HCT116 (cell line): ENCODE data around the gene NFASC.

ENCODE experiments used
- CEBPB ChIP-seq: IDR thresholded peaks from 2 replicates; pipeline ENCODE4 v1.6.1; 2012; ENCODE audit warnings: low read depth
- ELF1 ChIP-seq: IDR thresholded peaks from 2 replicates; pipeline ENCODE4 v1.6.1; 2012; ENCODE audit warnings: low read depth, borderline replicate concordance
- EZH2 ChIP-seq: fragments of 200-600 bp; sonication (generic); IDR thresholded peaks from 2 replicates; pipeline ENCODE4 v1.6.1; 2017; ENCODE audit warnings: antibody characterized with exemption, mixed run types
- FOSL1 ChIP-seq: IDR thresholded peaks from 2 replicates; pipeline ENCODE4 v1.6.1; 2012; ENCODE audit warnings: low read depth
- JUND ChIP-seq: IDR thresholded peaks from 2 replicates; pipeline ENCODE4 v1.6.1; 2012
- POLR2A ChIP-seq: IDR thresholded peaks from 2 replicates; pipeline ENCODE4 v1.7.0; 2011; ENCODE audit warnings: borderline replicate concordance; ENCODE audit not compliant: insufficient read depth, insufficient read length; ENCODE audit errors: extremely low read depth
- POLR2AphosphoS5 ChIP-seq: IDR thresholded peaks from 2 replicates; pipeline ENCODE4 v1.6.1; 2011; ENCODE audit warnings: mild to moderate bottlenecking, low read depth, low read length, moderate library complexity
- SP1 ChIP-seq: IDR thresholded peaks from 2 replicates; pipeline ENCODE4 v1.6.1; 2012; ENCODE audit warnings: low read depth
- TCF7L2 ChIP-seq: IDR thresholded peaks from 2 replicates; pipeline ENCODE4 v1.7.0; 2011; ENCODE audit warnings: borderline replicate concordance, inconsistent platforms; ENCODE audit not compliant: insufficient read depth, insufficient read length; ENCODE audit errors: extremely low read depth
- ZNF274 ChIP-seq: fragments of 200-500 bp; sonication (Bioruptor generic); IDR thresholded peaks from 2 replicates; pipeline ENCODE4 v1.6.1; 2014; ENCODE audit warnings: mild to moderate bottlenecking, low read depth, low read length, inconsistent platforms
- TF ChIP-seq, protein P1 (sequence below), 3 experiments: fragments of 200-600 bp in 1 of 3; sonication (generic) in 1 of 3; IDR thresholded peaks in 2 of 3; conservative IDR thresholded peaks in 1 of 3; 2 replicates each; pipeline ENCODE4 v1.5.1; 2012 to 2017; ENCODE audit warnings: low read depth in 2 of 3, low read length in 2 of 3, antibody characterized with exemption in 1 of 3, borderline replicate concordance in 1 of 3, control low read depth in 1 of 3, mild to moderate bottlenecking in 1 of 3, mixed read lengths in 1 of 3, mixed run types in 1 of 3, moderate library complexity in 1 of 3; ENCODE audit not compliant: insufficient read depth in 1 of 3
- TF ChIP-seq, protein P2 (sequence below): IDR thresholded peaks from 2 replicates; pipeline ENCODE4 v1.6.1; 2012
- TF ChIP-seq, protein P3 (sequence below): IDR thresholded peaks from 2 replicates; pipeline ENCODE4 v1.6.1; 2012
- TF ChIP-seq, protein P4 (sequence below): IDR thresholded peaks from 2 replicates; pipeline ENCODE4 v1.6.1; 2012; ENCODE audit warnings: low read depth

DNA sequence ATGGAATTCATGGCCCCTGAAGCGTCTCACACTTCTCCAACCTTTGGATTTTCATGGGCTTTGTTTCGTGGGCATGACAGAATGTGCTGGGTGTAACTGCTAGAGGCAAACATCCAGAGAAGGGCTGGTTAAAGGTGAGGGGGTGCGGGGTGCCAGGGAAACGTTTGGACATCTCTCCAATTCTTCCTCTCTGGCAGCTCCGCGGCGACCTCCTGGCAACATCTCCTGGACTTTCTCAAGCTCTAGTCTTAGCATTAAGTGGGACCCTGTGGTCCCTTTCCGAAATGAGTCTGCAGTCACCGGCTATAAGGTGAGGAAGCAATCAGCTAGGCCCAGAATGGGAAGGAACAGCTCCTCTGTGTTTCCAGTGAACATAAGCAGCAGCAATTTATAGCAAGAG, 201.6 kb downstream of the NFASC start:
- no peak for TF ChIP-seq EZH2
- TF ChIP-seq, protein P1, sequence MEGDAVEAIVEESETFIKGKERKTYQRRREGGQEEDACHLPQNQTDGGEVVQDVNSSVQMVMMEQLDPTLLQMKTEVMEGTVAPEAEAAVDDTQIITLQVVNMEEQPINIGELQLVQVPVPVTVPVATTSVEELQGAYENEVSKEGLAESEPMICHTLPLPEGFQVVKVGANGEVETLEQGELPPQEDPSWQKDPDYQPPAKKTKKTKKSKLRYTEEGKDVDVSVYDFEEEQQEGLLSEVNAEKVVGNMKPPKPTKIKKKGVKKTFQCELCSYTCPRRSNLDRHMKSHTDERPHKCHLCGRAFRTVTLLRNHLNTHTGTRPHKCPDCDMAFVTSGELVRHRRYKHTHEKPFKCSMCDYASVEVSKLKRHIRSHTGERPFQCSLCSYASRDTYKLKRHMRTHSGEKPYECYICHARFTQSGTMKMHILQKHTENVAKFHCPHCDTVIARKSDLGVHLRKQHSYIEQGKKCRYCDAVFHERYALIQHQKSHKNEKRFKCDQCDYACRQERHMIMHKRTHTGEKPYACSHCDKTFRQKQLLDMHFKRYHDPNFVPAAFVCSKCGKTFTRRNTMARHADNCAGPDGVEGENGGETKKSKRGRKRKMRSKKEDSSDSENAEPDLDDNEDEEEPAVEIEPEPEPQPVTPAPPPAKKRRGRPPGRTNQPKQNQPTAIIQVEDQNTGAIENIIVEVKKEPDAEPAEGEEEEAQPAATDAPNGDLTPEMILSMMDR (IDR thresholded peaks at IDR 0.05 in 2 of 3, conservative IDR thresholded peaks at IDR 0.05 in 1 of 3; ENCODE audit: borderline replicate concordance in 1 of 3, insufficient read depth in 1 of 3, low read depth in 2 of 3, low read length in 2 of 3): no peak
- TF ChIP-seq, protein P2, sequence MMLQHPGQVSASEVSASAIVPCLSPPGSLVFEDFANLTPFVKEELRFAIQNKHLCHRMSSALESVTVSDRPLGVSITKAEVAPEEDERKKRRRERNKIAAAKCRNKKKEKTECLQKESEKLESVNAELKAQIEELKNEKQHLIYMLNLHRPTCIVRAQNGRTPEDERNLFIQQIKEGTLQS: no peak
- TF ChIP-seq FOSL1: no peak
- no peak for TF ChIP-seq ELF1
- no peak for TF ChIP-seq SP1
- no peak for TF ChIP-seq POLR2A
- TF ChIP-seq, protein P3, sequence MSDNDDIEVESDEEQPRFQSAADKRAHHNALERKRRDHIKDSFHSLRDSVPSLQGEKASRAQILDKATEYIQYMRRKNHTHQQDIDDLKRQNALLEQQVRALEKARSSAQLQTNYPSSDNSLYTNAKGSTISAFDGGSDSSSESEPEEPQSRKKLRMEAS: no peak
- no peak for TF ChIP-seq POLR2AphosphoS5
- TF ChIP-seq, protein P4, sequence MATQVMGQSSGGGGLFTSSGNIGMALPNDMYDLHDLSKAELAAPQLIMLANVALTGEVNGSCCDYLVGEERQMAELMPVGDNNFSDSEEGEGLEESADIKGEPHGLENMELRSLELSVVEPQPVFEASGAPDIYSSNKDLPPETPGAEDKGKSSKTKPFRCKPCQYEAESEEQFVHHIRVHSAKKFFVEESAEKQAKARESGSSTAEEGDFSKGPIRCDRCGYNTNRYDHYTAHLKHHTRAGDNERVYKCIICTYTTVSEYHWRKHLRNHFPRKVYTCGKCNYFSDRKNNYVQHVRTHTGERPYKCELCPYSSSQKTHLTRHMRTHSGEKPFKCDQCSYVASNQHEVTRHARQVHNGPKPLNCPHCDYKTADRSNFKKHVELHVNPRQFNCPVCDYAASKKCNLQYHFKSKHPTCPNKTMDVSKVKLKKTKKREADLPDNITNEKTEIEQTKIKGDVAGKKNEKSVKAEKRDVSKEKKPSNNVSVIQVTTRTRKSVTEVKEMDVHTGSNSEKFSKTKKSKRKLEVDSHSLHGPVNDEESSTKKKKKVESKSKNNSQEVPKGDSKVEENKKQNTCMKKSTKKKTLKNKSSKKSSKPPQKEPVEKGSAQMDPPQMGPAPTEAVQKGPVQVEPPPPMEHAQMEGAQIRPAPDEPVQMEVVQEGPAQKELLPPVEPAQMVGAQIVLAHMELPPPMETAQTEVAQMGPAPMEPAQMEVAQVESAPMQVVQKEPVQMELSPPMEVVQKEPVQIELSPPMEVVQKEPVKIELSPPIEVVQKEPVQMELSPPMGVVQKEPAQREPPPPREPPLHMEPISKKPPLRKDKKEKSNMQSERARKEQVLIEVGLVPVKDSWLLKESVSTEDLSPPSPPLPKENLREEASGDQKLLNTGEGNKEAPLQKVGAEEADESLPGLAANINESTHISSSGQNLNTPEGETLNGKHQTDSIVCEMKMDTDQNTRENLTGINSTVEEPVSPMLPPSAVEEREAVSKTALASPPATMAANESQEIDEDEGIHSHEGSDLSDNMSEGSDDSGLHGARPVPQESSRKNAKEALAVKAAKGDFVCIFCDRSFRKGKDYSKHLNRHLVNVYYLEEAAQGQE: no peak
- no peak for TF ChIP-seq TCF7L2
- TF ChIP-seq CEBPB: no peak
- TF ChIP-seq ZNF274: no peak
- TF ChIP-seq JUND: no peak
